H9 (cell line): ENCODE data around the gene PCCA. TPM values are rescaled to one million over a fixed set of nuclear protein-coding genes. Genes with fewer than 3 reads are reported as not detected.
"Not testable (repeated sequence)": the region's sequence is repeated elsewhere in the genome, so short reads cannot be mapped to it uniquely, and the experiment has no call there.

Experiments used
- DNase-seq: peaks from one replicate; pipeline ENCODE4 v3.0.0-alpha.2; 2017
- H2AFZ ChIP-seq: one replicate; pipeline ENCODE4 v1.6.1; 2013; ENCODE audit warnings: mild to moderate bottlenecking, low read length, control low read depth, moderate library complexity
- H2AK5ac ChIP-seq: 2 replicates; pipeline ENCODE4 v1.6.1; 2013; ENCODE audit warnings: low read length, control low read depth, mixed read lengths; ENCODE audit not compliant: insufficient read length
- H2BK120ac ChIP-seq: one replicate; pipeline ENCODE4 v1.6.1; 2013; ENCODE audit warnings: low read depth, mild to moderate bottlenecking, low read length, control low read depth, inconsistent platforms; ENCODE audit not compliant: poor library complexity, severe bottlenecking
- H2BK12ac ChIP-seq: 2 replicates; pipeline ENCODE4 v1.6.1; 2013; ENCODE audit warnings: low read length, control low read depth, mixed read lengths, low read depth; ENCODE audit not compliant: insufficient read length
- H2BK15ac ChIP-seq: 2 replicates; pipeline ENCODE4 v1.6.1; 2013; ENCODE audit warnings: low read depth, low read length, control low read depth
- H2BK20ac ChIP-seq: one replicate; pipeline ENCODE4 v1.6.1; 2013; ENCODE audit warnings: low read depth, mild to moderate bottlenecking, low read length, control low read depth, inconsistent platforms; ENCODE audit not compliant: poor library complexity, severe bottlenecking
- H2BK5ac ChIP-seq: 2 replicates; pipeline ENCODE4 v1.6.1; 2013; ENCODE audit warnings: low read length, control low read depth, mixed read lengths; ENCODE audit not compliant: insufficient read length
- H3K14ac ChIP-seq: 2 replicates; pipeline ENCODE4 v1.6.1; 2013; ENCODE audit warnings: low read length, control low read depth; ENCODE audit not compliant: insufficient read depth
- H3K18ac ChIP-seq: 2 replicates; pipeline ENCODE4 v1.6.1; 2013; ENCODE audit warnings: low read depth, mild to moderate bottlenecking, mixed read lengths, low read length, control low read depth; ENCODE audit not compliant: insufficient read length
- H3K23ac ChIP-seq: 2 replicates; pipeline ENCODE4 v1.6.1; 2013; ENCODE audit warnings: low read length, control low read depth, mixed read lengths, low read depth; ENCODE audit not compliant: insufficient read length
- H3K23me2 ChIP-seq: 2 replicates; pipeline ENCODE4 v1.6.1; 2013; ENCODE audit warnings: low read depth, mild to moderate bottlenecking, mixed read lengths, low read length, control low read depth; ENCODE audit not compliant: insufficient read length, poor library complexity, severe bottlenecking
- H3K27ac ChIP-seq: 2 replicates; pipeline ENCODE4 v1.5.1; 2013; ENCODE audit warnings: low read length, control low read depth, mixed read lengths, low read depth; ENCODE audit not compliant: insufficient read length
- H3K27me3 ChIP-seq: 2 replicates; pipeline ENCODE4 v1.6.1; 2013; ENCODE audit warnings: low read length, control low read depth, inconsistent platforms; ENCODE audit not compliant: insufficient read depth
- H3K4ac ChIP-seq: 2 replicates; pipeline ENCODE4 v1.6.1; 2013; ENCODE audit warnings: low read depth, mild to moderate bottlenecking, control low read depth, inconsistent platforms, low read length, moderate library complexity
- H3K4me1 ChIP-seq: 2 replicates; pipeline ENCODE4 v1.6.1; 2013; ENCODE audit warnings: low read length, control low read depth, inconsistent platforms; ENCODE audit not compliant: insufficient read depth
- H3K4me2 ChIP-seq: 2 replicates; pipeline ENCODE4 v1.6.1; 2013; ENCODE audit warnings: low read length, control low read depth, mixed read lengths; ENCODE audit not compliant: insufficient read length, insufficient read depth
- H3K56ac ChIP-seq: 2 replicates; pipeline ENCODE4 v1.6.1; 2013; ENCODE audit warnings: low read depth, mild to moderate bottlenecking, mixed read lengths, low read length, control low read depth; ENCODE audit not compliant: insufficient read length
- H3K79me1 ChIP-seq: 2 replicates; pipeline ENCODE4 v1.6.1; 2013; ENCODE audit warnings: low read depth, mild to moderate bottlenecking, moderate library complexity, low read length, control low read depth, inconsistent platforms; ENCODE audit not compliant: insufficient read depth, poor library complexity, severe bottlenecking
- H3K79me2 ChIP-seq: 2 replicates; pipeline ENCODE4 v1.6.1; 2013; ENCODE audit warnings: low read length, control low read depth, inconsistent platforms; ENCODE audit not compliant: insufficient read depth
- H3K9ac ChIP-seq: 2 replicates; pipeline ENCODE4 v1.6.1; 2013; ENCODE audit warnings: low read length, control low read depth, mixed read lengths; ENCODE audit not compliant: insufficient read length; ENCODE audit errors: extremely low read depth
- H3K9me3 ChIP-seq: one replicate; pipeline ENCODE4 v1.6.1; 2013; ENCODE audit warnings: low read depth, low read length, inconsistent platforms; ENCODE audit not compliant: control insufficient read depth
- H3T11ph ChIP-seq: one replicate; pipeline ENCODE4 v1.6.1; 2013; ENCODE audit warnings: mild to moderate bottlenecking, low read length, control low read depth, inconsistent platforms
- H4K20me1 ChIP-seq: one replicate; pipeline ENCODE4 v1.6.1; 2013; ENCODE audit not compliant: control insufficient read depth, insufficient read length, insufficient read depth
- H4K5ac ChIP-seq: 2 replicates; pipeline ENCODE4 v1.6.1; 2013; ENCODE audit warnings: low read depth, mild to moderate bottlenecking, mixed read lengths, low read length, control low read depth; ENCODE audit not compliant: insufficient read length
- H4K8ac ChIP-seq: replicated peaks from 2 replicates; pipeline ENCODE4 v1.6.1; 2013; ENCODE audit warnings: low read length, control low read depth, mixed read lengths, low read depth; ENCODE audit not compliant: insufficient read length
- H4K91ac ChIP-seq: 2 replicates; pipeline ENCODE4 v1.6.1; 2013; ENCODE audit warnings: low read depth, mild to moderate bottlenecking, moderate library complexity, mixed read lengths, low read length, control low read depth; ENCODE audit not compliant: insufficient read length
- H3K27ac Mint-ChIP-seq, 3 experiments: 2 replicates in 2 of 3; 3 replicates in 1 of 3; pipeline ENCODE4 v1.8.0; 2020 to 2021; ENCODE audit warnings: mixed read lengths in 3 of 3, mild to moderate bottlenecking in 1 of 3, moderate library complexity in 1 of 3
- H3K27me3 Mint-ChIP-seq: 2 replicates; pipeline ENCODE4 v1.8.0; 2021; ENCODE audit warnings: low read depth, mild to moderate bottlenecking, moderate library complexity, mixed read lengths
- H3K36me3 Mint-ChIP-seq, 3 experiments: 2 replicates in 2 of 3; 3 replicates in 1 of 3; pipeline ENCODE4 v1.8.0; 2020 to 2021; ENCODE audit warnings: low read depth in 3 of 3, mixed read lengths in 3 of 3; ENCODE audit not compliant: insufficient read depth in 1 of 3
- H3K4me1 Mint-ChIP-seq, 2 experiments: 2 replicates each; pipeline ENCODE4 v1.8.0; 2020; ENCODE audit warnings: mixed read lengths in 2 of 2
- H3K4me3 Mint-ChIP-seq, 2 experiments: 2 replicates in 1 of 2; 3 replicates in 1 of 2; pipeline ENCODE4 v1.8.0; 2020 to 2021; ENCODE audit warnings: mild to moderate bottlenecking in 2 of 2, mixed read lengths in 2 of 2, moderate library complexity in 1 of 2
- H3K9me3 Mint-ChIP-seq, 2 experiments: 2 replicates in 1 of 2; 3 replicates in 1 of 2; pipeline ENCODE4 v1.8.0; 2020; ENCODE audit warnings: mild to moderate bottlenecking in 2 of 2, mixed read lengths in 2 of 2, moderate library complexity in 1 of 2
- CTCF ChIP-seq: fragments of 200-600 bp; sonication (generic); conservative IDR thresholded peaks from 3 replicates; pipeline ENCODE4 v1.8.0; 2021; ENCODE audit warnings: antibody characterized with exemption, mild to moderate bottlenecking
- WGBS: extraction: QIAGEN DNeasy Blood & Tissue Kit; methylation state at CpG from one replicate; pipeline ENCODE4 v1.1.7; 2013; ENCODE audit warnings: missing lambda C conversion rate, low lambda C conversion rate, mixed read lengths; ENCODE audit not compliant: insufficient read length; ENCODE audit errors: extremely low coverage; 5-methylcytosine and 5-hydroxymethylcytosine counted together
- total RNA-seq: library from RNA; stranded (reverse); gene quantifications from 2 replicates; pipeline ENCODE4 v1.2.1, GENCODE V29; 2021

Gene PCCA
- total RNA-seq, 1 experiment from 2014 or later = 56.5 TPM

GRCh38 chr13:100140441-100140840 is 51.5 kb downstream of the PCCA start:
- H2BK12ac ChIP-seq = no peak overlapping the region
- Mint-ChIP-seq H3K9me3 (peaks cover 2 to 3% of the 10 kb centered on the region in 2 experiments; a peak in 1 of 5 replicates), H3K4me3 (no peak overlapping the region), H3K27me3 (no peaks in the 10 kb centered on the region), H3K4me1 (peaks cover 14 to 15% of the 10 kb centered on the region in 2 experiments), H3K27ac (no peak overlapping the region), H3K36me3 (peaks cover 11 to 43% (median 15%) of the 10 kb centered on the region in 3 experiments)
- H2BK5ac ChIP-seq = no peak overlapping the region
- no peak overlapping the region for H3K9ac ChIP-seq
- H3K18ac ChIP-seq = no peak overlapping the region
- H4K8ac ChIP-seq = no peak overlapping the region
- H4K20me1 ChIP-seq = no peaks in the 10 kb centered on the region
- H3K27me3 ChIP-seq = no peaks in the 10 kb centered on the region
- no peak overlapping the region for H3K56ac ChIP-seq
- no peak overlapping the region for H3K23ac ChIP-seq
- no peaks in the 10 kb centered on the region for H3K79me2 ChIP-seq
- WGBS = no CpG with 5 or more reads among the region's 2 CpGs
- H4K5ac ChIP-seq = no peak overlapping the region
- H2AFZ ChIP-seq = no peak overlapping the region
- H3K4me2 ChIP-seq = no peak overlapping the region
- no peaks in the 10 kb centered on the region for H3K79me1 ChIP-seq
- no peaks in the 10 kb centered on the region for H3K23me2 ChIP-seq
- H2AK5ac ChIP-seq = no peak overlapping the region
- H3K14ac ChIP-seq = no peak overlapping the region
- H4K91ac ChIP-seq = no peak overlapping the region
- no peak overlapping the region for H3K4ac ChIP-seq
- H3K4me1 ChIP-seq = 0 out of 2 replicates have a peak, but pooled peaks cover 3% of the 10 kb centered on the region
- TF ChIP-seq CTCF = no peak
- H3K9me3 ChIP-seq = no peaks in the 10 kb centered on the region
- H3K27ac ChIP-seq = no peak overlapping the region
- DNase-seq = no peak
- no peak overlapping the region for H2BK15ac ChIP-seq
- H2BK20ac ChIP-seq = no peak overlapping the region
- H3T11ph ChIP-seq = no peak overlapping the region
- no peak overlapping the region for H2BK120ac ChIP-seq

- H3K9ac ChIP-seq, H3K27me3 Mint-ChIP-seq, H2BK5ac ChIP-seq, H3K9me3 Mint-ChIP-seq, DNase-seq, H3K4me1 ChIP-seq, H4K91ac ChIP-seq, H2BK120ac ChIP-seq, H3K79me1 ChIP-seq, H2AK5ac ChIP-seq, H3K23ac ChIP-seq, H4K8ac ChIP-seq, H3K56ac ChIP-seq, H3K4ac ChIP-seq, H2BK12ac ChIP-seq, H2BK20ac ChIP-seq, H3K27me3 ChIP-seq, H3K23me2 ChIP-seq, H3K4me3 Mint-ChIP-seq, H4K5ac ChIP-seq, H2AFZ ChIP-seq, H3K14ac ChIP-seq, H3K9me3 ChIP-seq, H3T11ph ChIP-seq, H3K4me2 ChIP-seq, H3K27ac ChIP-seq, H4K20me1 ChIP-seq, H2BK15ac ChIP-seq, H3K18ac ChIP-seq, H3K79me2 ChIP-seq: not testable (repeated sequence)
- Mint-ChIP-seq H3K4me1 (peaks cover 15 to 16% of the 10 kb centered on the region in 2 experiments), H3K27ac (peak overlapping the region in 1 of 3 experiments; percentile 26; a peak in 2 of 7 replicates), H3K36me3 (peaks cover 9 to 44% (median 16%) of the 10 kb centered on the region in 3 experiments)
- WGBS = no CpG with 5 or more reads among the region's 5 CpGs
Measured at GRCh38 chr13:100141461-100141961, 52.6 kb downstream of the PCCA start.
